A549 (cell line): Measurements from ENCODE around the gene THAP3. TPM values are rescaled to one million over a fixed set of nuclear protein-coding genes. Genes with fewer than 3 reads are reported as not detected.

Experiments
- ATAC-seq, 2 experiments: fragments of 200-7000 bp in 1 of 2; fragments of >200 bp in 1 of 2; cut with Nextera tagmentation in 1 of 2; cut with Tn5 transposase in 1 of 2; 3 replicates each; pipeline versions ENCODE4 v1.8.0 to v1.9.1; 2018 to 2020; ENCODE audit warnings: mild to moderate bottlenecking in 1 of 2, moderate library complexity in 1 of 2
- CTCF ChIA-PET: fragments of 300-600 bp; sonication (Branson Sonifier 250); formaldehyde crosslinking; extraction: SDS; loops from one replicate; lab custom pipeline; 2021; ENCODE audit warnings: antibody characterized with exemption, inconsistent platforms; lab: Yijun Ruan, JAX
- POLR2A ChIA-PET: fragments of 350-600 bp; formaldehyde crosslinking; extraction: SDS; loops from one replicate; lab custom pipeline; 2021; ENCODE audit warnings: antibody characterized with exemption, inconsistent platforms; lab: Yijun Ruan, JAX
- DNase-seq, 2 experiments: peaks; one replicate each; pipeline versions ENCODE4 v3.0.0 to v3.0.0-alpha.2; 2011 to 2016; ENCODE audit warnings: low read depth in 1 of 2, low spot score in 1 of 2
- FAIRE-seq: peaks from 2 replicates; lab custom pipeline; 2011; peaks lifted over from hg19 to GRCh38; lab: Jason Lieb, UNC
- H3K27ac ChIP-seq, 2 experiments: fragments of >200 bp; sonication (Bioruptor Twin); formaldehyde crosslinking; 3 replicates each; pipeline ENCODE4 v1.5.1; 2016 to 2017
- H3K4me1 ChIP-seq: fragments of >200 bp; sonication (Bioruptor Twin); formaldehyde crosslinking; 3 replicates; pipeline ENCODE4 v1.6.1; 2016
- H3K4me2 ChIP-seq: fragments of >200 bp; sonication (Bioruptor Twin); formaldehyde crosslinking; 3 replicates; pipeline ENCODE4 v1.6.1; 2016
- H3K4me3 ChIP-seq: fragments of >200 bp; sonication (Bioruptor Twin); formaldehyde crosslinking; 3 replicates; pipeline ENCODE4 v1.5.1; 2016
- H3K9me3 ChIP-seq: fragments of >200 bp; sonication (Bioruptor Twin); formaldehyde crosslinking; 3 replicates; pipeline ENCODE4 v1.6.1; 2016
- BHLHE40 ChIP-seq: IDR thresholded peaks from 2 replicates; pipeline ENCODE4 v1.6.1; 2012; ENCODE audit warnings: low read depth, low read length, inconsistent platforms
- CBX8 ChIP-seq: fragments of 200-600 bp; sonication (generic); IDR thresholded peaks from 2 replicates; pipeline ENCODE4 v1.6.1; 2016
- CHD4 ChIP-seq: fragments of 200-600 bp; sonication (generic); IDR thresholded peaks from 2 replicates; pipeline ENCODE4 v1.6.1; 2016; ENCODE audit warnings: antibody characterized with exemption, mild to moderate bottlenecking, borderline replicate concordance
- EHF ChIP-seq: fragments of 250-450 bp; sonication (Bioruptor Pico); IDR thresholded peaks from 2 replicates; pipeline ENCODE4 v1.5.0; 2020; ENCODE audit warnings: mild to moderate bottlenecking
- FOSL2 ChIP-seq, 2 experiments: fragments of 450-650 bp in 1 of 2; fragments of >200 bp in 1 of 2; sonication (Bioruptor Twin) in 1 of 2; formaldehyde crosslinking; IDR thresholded peaks; 2 replicates each; pipeline versions ENCODE4 v1.5.0 to v1.6.1; 2016 to 2020; ENCODE audit warnings: mild to moderate bottlenecking in 1 of 2, moderate library complexity in 1 of 2
- GATA3 ChIP-seq: IDR thresholded peaks from 2 replicates; pipeline ENCODE4 v1.6.1; 2012; ENCODE audit warnings: borderline replicate concordance
- HDAC2 ChIP-seq: fragments of 200-600 bp; sonication (generic); IDR thresholded peaks from 2 replicates; pipeline ENCODE4 v1.6.1; 2016
- HEYL ChIP-seq: fragments of 250-450 bp; sonication (Bioruptor Pico); IDR thresholded peaks from 2 replicates; pipeline ENCODE4 v1.8.0; 2021; ENCODE audit warnings: mild to moderate bottlenecking, moderate library complexity
- HOXA7 ChIP-seq: fragments of 250-450 bp; sonication (Bioruptor Pico); IDR thresholded peaks from 2 replicates; pipeline ENCODE4 v1.5.0; 2020; ENCODE audit warnings: mild to moderate bottlenecking, moderate library complexity
- HOXB5 ChIP-seq: fragments of 250-450 bp; sonication (Bioruptor Pico); IDR thresholded peaks from 2 replicates; pipeline ENCODE4 v1.5.0; 2020; ENCODE audit warnings: mild to moderate bottlenecking, moderate library complexity
- JUN ChIP-seq, 2 experiments: fragments of >200 bp; sonication (Bioruptor Twin); formaldehyde crosslinking; IDR thresholded peaks; 2 replicates in 1 of 2; 3 replicates in 1 of 2; pipeline ENCODE4 v1.6.1; 2016 to 2017
- MAFK ChIP-seq: fragments of 450-650 bp; IDR thresholded peaks from 2 replicates; pipeline ENCODE4 v1.6.1; 2014; ENCODE audit not compliant: partially characterized antibody
- NR3C1 ChIP-seq: fragments of >200 bp; sonication (Bioruptor Twin); formaldehyde crosslinking; IDR thresholded peaks from 3 replicates; pipeline ENCODE4 v1.6.1; 2017
- POLR2A ChIP-seq: IDR thresholded peaks from 2 replicates; pipeline ENCODE4 v1.6.1; 2012; ENCODE audit warnings: mild to moderate bottlenecking, low read length
- POLR2AphosphoS2 ChIP-seq: conservative IDR thresholded peaks from 2 replicates; pipeline ENCODE4 v1.6.1; 2012; ENCODE audit warnings: low read length, improper control_type of control experiment, inconsistent platforms
- TFCP2L1 ChIP-seq: fragments of 250-450 bp; sonication (Bioruptor Pico); IDR thresholded peaks from 2 replicates; pipeline ENCODE4 v1.5.0; 2021; ENCODE audit warnings: mild to moderate bottlenecking
- ZC3H11A ChIP-seq: fragments of 450-650 bp; IDR thresholded peaks from 2 replicates; pipeline ENCODE4 v1.6.1; 2014; ENCODE audit warnings: antibody characterized with exemption, mild to moderate bottlenecking
- ZFP36 ChIP-seq: fragments of 450-650 bp; IDR thresholded peaks from 2 replicates; pipeline ENCODE4 v1.6.1; 2014; ENCODE audit warnings: borderline replicate concordance; ENCODE audit not compliant: partially characterized antibody
- ZSCAN20 ChIP-seq: fragments of 250-450 bp; sonication (Bioruptor Pico); IDR thresholded peaks from 2 replicates; pipeline ENCODE4 v1.8.0; 2022; ENCODE audit warnings: mild to moderate bottlenecking, moderate library complexity
- WGBS: methylation state at CpG from one replicate; pipeline ENCODE4 v1.1.6; 2017; ENCODE audit errors: missing lambda C conversion rate; 5-methylcytosine and 5-hydroxymethylcytosine counted together
- polyA plus RNA-seq, 4 experiments: library from polyadenylated mRNA; depleted of rRNA in 3 of 4; stranded (reverse); fragments of >200 nt; fragmentation: RNase III in 1 of 4; extraction: RNeasy Plus Mini Kit Qiagen cat#74134 plus additional on column Dnase treatment in 1 of 4; gene quantifications; 2 replicates in 3 of 4; 3 replicates in 1 of 4; pipeline ENCODE4 v1.2.3, GENCODE V29; 2011 to 2017
- TF ChIP-seq, protein P1 (sequence below): IDR thresholded peaks from 2 replicates; pipeline ENCODE4 v1.6.1; 2012; ENCODE audit warnings: low read depth, borderline replicate concordance
- TF ChIP-seq, protein P2 (sequence below): fragments of >200 bp; sonication (Bioruptor Twin); formaldehyde crosslinking; IDR thresholded peaks from 2 replicates; pipeline ENCODE4 v1.6.1; 2016
- TF ChIP-seq, protein P3 (sequence below): fragments of 150-350 bp; IDR thresholded peaks from 2 replicates; pipeline ENCODE4 v1.6.1; 2014; ENCODE audit warnings: low read depth, mild to moderate bottlenecking, low read length
- TF ChIP-seq, protein P4 (sequence below): IDR thresholded peaks from 2 replicates; pipeline ENCODE4 v1.6.1; 2012
- TF ChIP-seq, protein P5 (sequence below): fragments of 450-650 bp; IDR thresholded peaks from 2 replicates; pipeline ENCODE4 v1.6.1; 2014; ENCODE audit warnings: antibody characterized with exemption

The THAP3 gene
- polyA plus RNA-seq, 2 of the 4 experiments (the other 2 are of a cell fraction): 6.5 to 12.0 TPM

DNA sequence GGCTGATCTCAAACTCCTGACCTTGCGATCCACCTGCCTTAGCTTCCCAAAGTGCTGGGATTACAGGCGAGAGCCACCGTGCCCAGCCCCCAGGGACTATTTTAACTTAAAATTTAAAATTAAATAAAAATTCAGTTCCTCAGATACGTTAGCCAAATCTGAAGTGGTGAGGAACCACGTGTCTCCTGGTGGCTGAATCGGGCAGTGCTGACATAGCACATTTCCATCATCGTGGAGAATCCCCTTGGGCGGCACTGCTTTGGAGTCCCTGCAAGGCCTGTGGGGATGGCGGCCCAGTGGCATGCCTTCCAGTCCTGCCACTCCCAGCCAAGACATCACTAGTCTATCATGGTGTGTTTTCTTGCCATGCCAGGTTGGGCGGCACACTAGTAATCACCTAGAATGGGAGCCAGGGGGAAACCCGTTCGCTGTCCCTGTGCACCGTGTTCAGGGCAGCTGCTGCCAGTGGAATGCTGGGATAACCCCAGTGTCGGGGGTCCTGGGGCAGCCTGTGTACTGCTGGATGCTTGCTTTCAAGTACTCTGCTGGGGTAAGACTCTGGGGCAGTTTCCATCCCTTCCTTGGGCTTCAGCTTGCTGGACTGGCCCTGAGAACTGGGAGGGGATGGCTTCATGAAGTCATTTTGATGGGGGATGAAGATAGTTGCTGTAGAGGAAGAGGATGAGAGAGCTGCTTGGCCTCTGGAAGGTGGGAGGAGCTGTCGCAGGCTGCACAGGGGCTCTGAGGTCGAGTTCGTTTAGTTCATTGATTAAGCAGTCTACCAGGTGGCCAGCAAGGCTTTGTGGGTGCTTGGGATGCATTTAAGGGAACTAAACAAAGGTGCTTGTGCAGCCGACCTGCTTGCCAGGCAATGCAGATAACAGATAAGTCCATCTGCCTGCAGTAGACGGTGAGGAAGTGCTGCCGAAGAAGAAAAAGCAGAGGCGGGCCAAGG, 40.3 kb upstream of the THAP3 start:
- Histone ChIP-seq H3K27ac (no peak overlapping the region), H3K9me3 (no peaks in the 10 kb centered on the region), H3K4me3 (no peak overlapping the region), H3K4me1 (peaks cover 21% of the 10 kb centered on the region), H3K4me2 (no peak overlapping the region)
- ATAC-seq (no peak), FAIRE-seq (no peak), DNase-seq (peak in 1 of 2 experiments; percentile 15)
- CTCF ChIA-PET: interaction anchor here (1.8 to 2.0 kb wide), 2 partner anchors 12 to 29 kb away, joined by 4 to 6 read pairs; partner anchors contain the start of gene TAS1R1
- WGBS: 81% methylated on average over 15 of the region's 21 CpGs
- POLR2A ChIA-PET: interaction anchor here (0.7 kb wide), 1 partner anchor 17 kb away, joined by 4 read pairs; no protein-coding TSS in a partner anchor
- TF ChIP-seq MAFK (peak; percentile 92), HEYL (CRISPR knock-in tag) (no peak)

DNA sequence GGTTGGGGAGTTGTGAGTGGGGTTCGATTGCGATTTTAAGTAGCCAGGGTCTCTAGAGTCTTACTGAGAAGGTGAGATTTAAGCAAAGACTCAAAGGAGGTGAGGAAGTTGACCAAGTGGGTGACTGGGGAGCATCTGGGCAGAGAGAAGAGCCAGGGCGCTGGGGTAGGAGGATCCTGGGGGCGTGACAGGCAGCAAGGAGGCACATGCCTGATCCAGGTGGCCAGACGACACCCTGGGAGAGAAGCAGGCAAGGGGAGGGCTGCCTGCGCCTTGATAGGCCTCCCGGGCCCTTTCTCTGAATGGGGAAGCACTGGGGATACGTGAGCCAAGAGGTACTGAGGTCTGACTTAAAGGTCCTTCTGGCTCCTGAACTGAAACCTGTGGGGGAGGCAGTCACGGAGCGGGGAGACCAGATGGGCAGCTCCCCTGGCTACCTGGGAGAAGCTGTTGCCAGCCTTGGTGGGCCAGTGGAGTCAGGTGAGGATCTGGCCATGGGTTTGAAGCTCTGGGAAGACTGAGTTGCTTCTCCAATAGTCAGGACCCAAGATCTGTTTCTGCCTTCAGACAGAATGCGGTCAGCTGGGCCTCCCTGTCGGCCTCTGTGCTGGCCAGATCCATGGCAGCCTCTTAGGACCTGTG, 39.5 kb upstream of the THAP3 start:
- POLR2A ChIA-PET: no interaction called here
- WGBS: 86% methylated on average over 10 of the region's 12 CpGs
- FAIRE-seq (no peak), DNase-seq (no peak), ATAC-seq (no peak)
- H3K27ac ChIP-seq: no peak overlapping the region
- H3K9me3 ChIP-seq: no peaks in the 10 kb centered on the region
- H3K4me2 ChIP-seq: no peak overlapping the region
- CTCF ChIA-PET: interaction anchor here (1.8 to 2.0 kb wide), 2 partner anchors 11 to 30 kb away, joined by 4 to 6 read pairs; partner anchors contain the start of gene TAS1R1
- no peak overlapping the region for H3K4me3 ChIP-seq
- TF ChIP-seq NR3C1 (no peak), HDAC2 (no peak), ZSCAN20 (CRISPR knock-in tag) (no peak), POLR2A (no peak)
- TF ChIP-seq, protein P1, sequence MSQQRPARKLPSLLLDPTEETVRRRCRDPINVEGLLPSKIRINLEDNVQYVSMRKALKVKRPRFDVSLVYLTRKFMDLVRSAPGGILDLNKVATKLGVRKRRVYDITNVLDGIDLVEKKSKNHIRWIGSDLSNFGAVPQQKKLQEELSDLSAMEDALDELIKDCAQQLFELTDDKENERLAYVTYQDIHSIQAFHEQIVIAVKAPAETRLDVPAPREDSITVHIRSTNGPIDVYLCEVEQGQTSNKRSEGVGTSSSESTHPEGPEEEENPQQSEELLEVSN: no peak
- TF ChIP-seq, protein P2, sequence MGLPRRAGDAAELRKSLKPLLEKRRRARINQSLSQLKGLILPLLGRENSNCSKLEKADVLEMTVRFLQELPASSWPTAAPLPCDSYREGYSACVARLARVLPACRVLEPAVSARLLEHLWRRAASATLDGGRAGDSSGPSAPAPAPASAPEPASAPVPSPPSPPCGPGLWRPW: no peak
- H3K4me1 ChIP-seq: peaks cover 20% of the 10 kb centered on the region

DNA sequence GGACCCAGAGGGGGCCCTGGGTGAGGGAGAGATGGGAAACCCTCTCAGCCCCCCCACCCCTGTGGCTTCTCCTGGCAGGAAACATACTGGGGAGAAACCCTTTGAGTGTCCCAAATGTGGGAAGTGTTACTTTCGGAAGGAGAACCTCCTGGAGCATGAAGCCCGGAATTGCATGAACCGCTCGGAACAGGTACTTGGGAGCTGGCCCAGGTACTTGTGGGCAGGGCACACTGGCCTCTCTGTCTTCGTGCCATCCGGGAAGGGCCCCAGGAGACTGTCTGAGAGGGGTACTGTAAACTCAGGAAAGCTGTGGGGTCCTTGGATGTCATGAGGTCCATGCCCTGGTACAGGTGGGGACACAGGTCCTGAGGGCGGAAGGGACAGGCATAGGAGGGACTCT, 38.8 kb upstream of the THAP3 start:
- H3K4me1 ChIP-seq: peaks cover 19% of the 10 kb centered on the region
- DNase-seq (no peak), ATAC-seq (no peak), FAIRE-seq (no peak)
- TF ChIP-seq MAFK: no peak
- TF ChIP-seq GATA3: no peak
- TF ChIP-seq POLR2AphosphoS2: no peak
- TF ChIP-seq HOXB5 (CRISPR knock-in tag): no peak
- no peak for TF ChIP-seq NR3C1
- TF ChIP-seq, protein P3, sequence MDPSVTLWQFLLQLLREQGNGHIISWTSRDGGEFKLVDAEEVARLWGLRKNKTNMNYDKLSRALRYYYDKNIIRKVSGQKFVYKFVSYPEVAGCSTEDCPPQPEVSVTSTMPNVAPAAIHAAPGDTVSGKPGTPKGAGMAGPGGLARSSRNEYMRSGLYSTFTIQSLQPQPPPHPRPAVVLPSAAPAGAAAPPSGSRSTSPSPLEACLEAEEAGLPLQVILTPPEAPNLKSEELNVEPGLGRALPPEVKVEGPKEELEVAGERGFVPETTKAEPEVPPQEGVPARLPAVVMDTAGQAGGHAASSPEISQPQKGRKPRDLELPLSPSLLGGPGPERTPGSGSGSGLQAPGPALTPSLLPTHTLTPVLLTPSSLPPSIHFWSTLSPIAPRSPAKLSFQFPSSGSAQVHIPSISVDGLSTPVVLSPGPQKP: no peak
- no peak for TF ChIP-seq HOXA7 (CRISPR knock-in tag)
- TF ChIP-seq HDAC2: no peak
- TF ChIP-seq ZFP36: no peak
- TF ChIP-seq, protein P4, sequence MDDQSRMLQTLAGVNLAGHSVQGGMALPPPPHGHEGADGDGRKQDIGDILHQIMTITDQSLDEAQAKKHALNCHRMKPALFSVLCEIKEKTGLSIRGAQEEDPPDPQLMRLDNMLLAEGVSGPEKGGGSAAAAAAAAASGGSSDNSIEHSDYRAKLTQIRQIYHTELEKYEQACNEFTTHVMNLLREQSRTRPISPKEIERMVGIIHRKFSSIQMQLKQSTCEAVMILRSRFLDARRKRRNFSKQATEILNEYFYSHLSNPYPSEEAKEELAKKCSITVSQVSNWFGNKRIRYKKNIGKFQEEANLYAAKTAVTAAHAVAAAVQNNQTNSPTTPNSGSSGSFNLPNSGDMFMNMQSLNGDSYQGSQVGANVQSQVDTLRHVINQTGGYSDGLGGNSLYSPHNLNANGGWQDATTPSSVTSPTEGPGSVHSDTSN: no peak
- TF ChIP-seq ZC3H11A: no peak
- TF ChIP-seq EHF (CRISPR knock-in tag): no peak
- no peak for TF ChIP-seq FOSL2 (IDR thresholded peaks at IDR 0.05)
- no peak for TF ChIP-seq FOSL2 (CRISPR knock-in tag; IDR thresholded peaks at IDR 0.05)
- TF ChIP-seq CBX8: no peak
- TF ChIP-seq, protein P5, sequence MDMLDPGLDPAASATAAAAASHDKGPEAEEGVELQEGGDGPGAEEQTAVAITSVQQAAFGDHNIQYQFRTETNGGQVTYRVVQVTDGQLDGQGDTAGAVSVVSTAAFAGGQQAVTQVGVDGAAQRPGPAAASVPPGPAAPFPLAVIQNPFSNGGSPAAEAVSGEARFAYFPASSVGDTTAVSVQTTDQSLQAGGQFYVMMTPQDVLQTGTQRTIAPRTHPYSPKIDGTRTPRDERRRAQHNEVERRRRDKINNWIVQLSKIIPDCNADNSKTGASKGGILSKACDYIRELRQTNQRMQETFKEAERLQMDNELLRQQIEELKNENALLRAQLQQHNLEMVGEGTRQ: no peak
- TF ChIP-seq BHLHE40: no peak
- no peak for TF ChIP-seq TFCP2L1
- no peak for TF ChIP-seq JUN (IDR thresholded peaks at IDR 0.05)
- TF ChIP-seq, protein P1: no peak
- TF ChIP-seq CHD4: no peak
- no peak overlapping the region for H3K27ac ChIP-seq
- WGBS: 80% methylated on average over 2 of the region's 7 CpGs
- no peak overlapping the region for H3K4me3 ChIP-seq
- ChIA-PET CTCF (no interaction called here), POLR2A (no interaction called here)
- no peaks in the 10 kb centered on the region for H3K9me3 ChIP-seq
- no peak overlapping the region for H3K4me2 ChIP-seq
